ENCODE measurements around the gene POLR2J. TPM values are rescaled to one million over a fixed set of nuclear protein-coding genes. Genes with fewer than 3 reads are reported as not detected.
"Not testable (repeated sequence)": the region's sequence is repeated elsewhere in the genome, so short reads cannot be mapped to it uniquely, and the experiment has no call there.

POLR2J gene
- total RNA-seq, 1 donor from 2014 or later = 26.8 TPM

DNA sequence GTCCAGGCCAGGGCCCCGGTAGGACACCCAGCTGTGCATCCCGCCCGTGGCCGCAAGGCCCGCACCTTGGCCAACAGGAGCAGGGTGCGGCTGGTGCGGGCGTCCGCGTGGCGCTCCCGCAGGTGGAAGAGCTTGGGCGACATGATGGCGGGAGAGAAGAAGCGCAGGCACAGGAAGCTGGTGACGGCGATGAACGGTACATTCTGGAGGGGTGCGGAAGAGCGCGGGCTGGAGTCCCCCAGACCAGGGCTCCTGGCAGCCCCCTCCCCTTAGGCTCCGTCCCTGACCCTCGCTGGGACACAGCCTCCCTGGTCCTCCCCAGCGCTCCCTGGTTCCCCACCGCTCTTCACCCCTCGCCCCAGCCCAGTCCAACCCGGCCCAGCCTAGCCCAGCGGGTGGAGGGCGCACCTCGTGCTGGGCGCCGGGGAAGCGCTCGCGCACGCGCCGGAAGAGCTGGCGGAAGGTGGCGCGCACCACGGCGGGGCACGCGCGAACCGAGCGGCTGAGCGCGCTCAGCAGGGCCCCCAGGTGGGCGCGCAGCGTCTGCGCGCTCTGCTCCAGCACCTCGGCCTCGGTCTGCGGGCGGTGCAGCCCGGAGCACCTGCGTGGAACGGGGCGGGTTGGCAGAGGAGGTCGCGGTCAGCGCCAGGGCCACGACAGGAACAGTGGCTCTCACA, 15.9 kb upstream of the POLR2J start:
- not testable (repeated sequence) for DNase-seq (ENCODE audit: low read depth in 2 of 2)

DNA sequence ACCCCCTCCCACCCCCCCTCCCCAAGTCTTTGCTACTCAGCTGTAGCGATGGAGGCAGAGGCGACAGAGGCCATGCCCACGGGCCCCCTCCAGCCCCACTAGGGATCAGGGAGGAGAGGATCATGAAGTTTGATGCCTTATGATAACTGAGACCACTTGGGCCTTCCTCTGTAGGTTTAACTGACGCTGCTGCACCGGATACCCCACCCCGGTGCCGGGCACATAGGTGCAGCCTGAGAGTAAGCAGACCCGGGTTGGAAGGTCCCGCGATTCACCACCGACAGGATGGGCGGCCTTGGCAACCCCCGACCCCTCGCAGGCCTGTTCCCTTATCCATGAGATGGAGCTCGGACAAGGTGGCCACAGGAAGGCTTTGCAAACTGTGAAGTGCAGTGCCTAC, 15.3 kb upstream of the POLR2J start:
- DNase-seq (ENCODE audit: low read depth in 2 of 2) = not testable (repeated sequence)

DNA sequence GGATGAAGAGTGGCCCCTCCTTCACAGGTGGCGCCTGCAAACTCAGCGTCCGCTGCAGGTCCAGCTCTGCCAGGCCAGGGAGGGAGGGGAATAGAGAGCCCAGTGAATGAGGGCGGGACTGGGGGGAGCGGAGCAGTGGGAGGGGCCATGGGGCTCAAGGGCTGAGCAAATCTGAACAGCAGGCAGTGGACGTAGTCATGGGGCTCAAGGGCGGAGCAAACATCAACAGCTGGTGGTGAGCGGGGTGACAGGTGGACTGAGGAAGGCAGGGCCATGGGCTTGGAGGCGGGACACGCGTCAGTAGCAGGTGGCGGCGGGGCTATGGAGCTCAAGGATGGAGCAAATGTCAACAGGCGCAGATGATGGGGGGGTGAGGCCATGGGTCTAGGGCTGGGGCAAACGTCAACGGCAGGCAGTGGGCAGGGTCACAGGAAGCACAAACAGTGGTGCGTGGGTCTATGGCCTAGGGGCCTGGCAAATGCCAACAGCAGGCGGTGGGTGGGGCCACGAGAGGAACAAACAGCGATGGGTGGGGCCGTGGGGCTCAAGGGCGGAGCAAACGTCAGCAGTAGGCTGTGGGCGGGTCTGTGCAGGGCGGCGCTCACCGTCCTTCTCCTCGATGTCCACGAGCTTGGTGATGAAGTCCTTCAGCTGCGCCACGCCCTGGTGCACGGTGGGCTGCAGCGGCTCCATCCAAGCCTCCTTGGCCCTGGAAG, 14.7 kb upstream of the POLR2J start:
- not testable (repeated sequence) for DNase-seq (ENCODE audit: low read depth in 2 of 2)

DNA sequence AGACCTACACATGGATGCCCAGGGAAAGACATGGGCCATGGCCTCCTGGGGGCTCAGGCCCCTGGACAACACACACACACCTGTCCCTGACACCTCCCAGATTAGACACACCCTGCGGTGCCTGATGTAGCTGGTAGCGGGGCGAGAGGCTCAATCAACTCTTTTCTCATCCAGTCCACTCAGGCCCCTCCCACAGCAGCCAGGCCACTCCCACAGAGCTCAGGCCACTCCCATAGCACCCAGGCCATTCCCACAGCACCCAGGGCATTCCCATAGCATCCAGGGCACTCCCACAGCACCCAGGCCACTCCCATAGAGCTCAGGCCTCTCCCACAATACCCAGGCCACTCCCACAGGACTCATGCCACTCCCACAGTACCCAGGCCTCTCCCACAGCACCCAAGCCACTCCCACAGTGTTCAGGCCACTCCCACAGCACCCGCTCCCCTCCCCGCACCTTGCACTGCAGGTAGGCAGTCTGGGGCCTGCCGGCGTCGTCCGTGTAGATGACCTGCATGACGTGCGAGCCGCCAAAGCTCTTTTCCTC, 11.9 kb upstream of the POLR2J start:
- not testable (repeated sequence) for DNase-seq (ENCODE audit: low read depth in 2 of 2)

DNA sequence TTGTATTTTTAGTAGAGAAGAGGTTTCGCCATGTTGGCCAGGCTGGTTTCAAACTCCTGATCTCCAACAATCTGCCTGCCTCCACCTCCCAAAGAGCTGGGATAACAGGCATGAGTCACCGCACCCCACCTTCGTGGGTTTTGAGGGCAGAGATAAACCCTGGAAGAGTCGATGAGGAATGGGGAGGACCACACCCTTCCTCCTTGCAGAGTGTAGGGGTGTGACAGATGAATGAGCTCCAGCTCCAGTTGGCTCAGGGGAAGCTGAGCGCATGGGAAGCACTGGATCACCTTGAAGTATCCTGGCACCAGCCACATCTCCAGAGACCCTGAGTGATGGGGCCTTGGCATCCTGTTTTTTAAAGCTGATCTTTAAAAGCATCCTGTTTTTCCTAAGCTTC, 5.6 kb upstream of the POLR2J start:
- not testable (repeated sequence) for DNase-seq (ENCODE audit: low read depth in 2 of 2)

DNA sequence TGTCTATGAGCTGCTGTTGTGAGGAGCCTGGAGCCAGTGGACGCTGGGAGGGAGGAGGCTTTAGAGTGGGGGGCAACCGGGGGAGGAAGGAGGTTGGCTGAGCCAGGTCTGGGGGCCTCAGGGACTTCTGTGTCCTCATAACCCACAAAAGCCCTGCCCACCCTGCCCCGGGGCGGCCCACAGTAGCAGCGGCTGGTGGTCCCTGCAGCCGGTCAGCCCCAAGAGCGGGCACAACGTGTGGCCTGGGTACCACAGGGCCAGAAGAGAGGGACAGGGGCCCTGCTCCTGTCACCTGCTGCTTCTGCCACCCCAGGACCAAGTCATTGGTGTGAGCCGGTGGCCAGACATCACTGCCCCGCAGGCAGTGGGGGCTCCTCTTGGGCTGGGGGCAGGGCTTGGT, 3.2 kb upstream of the POLR2J start:
- not testable (repeated sequence) for DNase-seq (ENCODE audit: low read depth in 2 of 2)

DNA sequence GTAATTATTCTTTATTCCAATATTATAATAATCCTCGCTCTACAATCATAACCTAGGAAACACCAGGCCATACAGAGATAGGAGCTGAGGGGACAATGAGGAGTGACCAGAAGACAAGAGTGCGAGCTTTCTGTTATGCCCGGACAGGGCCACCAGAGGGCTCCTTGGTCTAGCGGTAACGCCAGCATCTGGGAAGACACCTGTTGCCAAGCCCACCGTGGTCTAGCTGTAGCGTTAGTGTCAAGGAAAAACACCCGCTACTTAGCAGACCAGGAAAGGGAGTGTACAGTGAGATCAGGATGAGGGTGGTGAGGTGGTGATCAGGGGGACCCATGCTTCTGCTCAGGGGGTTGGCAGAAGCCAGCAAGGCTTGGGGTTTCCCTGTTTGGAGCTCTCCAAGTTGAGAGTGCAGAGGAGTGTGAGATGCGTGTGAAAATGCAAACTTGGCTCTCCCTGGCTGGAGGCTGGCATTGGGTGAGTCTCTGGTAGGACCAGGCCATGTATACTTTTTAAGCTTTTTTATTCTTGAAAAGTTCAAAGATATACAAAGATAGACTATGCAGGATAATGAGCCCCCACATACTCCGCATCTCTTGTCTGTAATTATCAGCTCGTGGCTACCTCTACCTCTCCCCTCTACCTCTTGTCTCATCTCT, 1.4 kb upstream of the POLR2J start:
- not testable (repeated sequence) for DNase-seq (ENCODE audit: low read depth in 2 of 2)

DNA sequence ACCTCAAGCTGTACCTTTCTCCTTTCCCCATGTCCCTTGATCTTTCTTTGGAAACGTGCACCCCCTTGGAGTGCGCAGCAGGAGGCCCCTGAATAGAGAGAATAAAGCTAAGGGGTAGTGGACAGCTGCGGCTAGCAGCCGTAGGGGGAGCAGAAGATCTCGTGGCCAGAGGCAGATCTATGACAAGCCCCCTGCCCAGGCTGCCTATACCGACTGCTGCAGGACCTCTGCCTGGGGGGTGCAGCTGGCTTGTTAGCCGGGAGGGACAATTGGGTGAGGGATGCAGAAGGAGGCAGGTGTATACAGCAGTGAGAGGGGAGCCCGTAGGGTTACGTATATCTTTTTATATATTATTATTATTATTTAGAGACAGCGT, 475 bp upstream of the POLR2J start:
- not testable (repeated sequence) for DNase-seq (ENCODE audit: low read depth in 2 of 2)

DNA sequence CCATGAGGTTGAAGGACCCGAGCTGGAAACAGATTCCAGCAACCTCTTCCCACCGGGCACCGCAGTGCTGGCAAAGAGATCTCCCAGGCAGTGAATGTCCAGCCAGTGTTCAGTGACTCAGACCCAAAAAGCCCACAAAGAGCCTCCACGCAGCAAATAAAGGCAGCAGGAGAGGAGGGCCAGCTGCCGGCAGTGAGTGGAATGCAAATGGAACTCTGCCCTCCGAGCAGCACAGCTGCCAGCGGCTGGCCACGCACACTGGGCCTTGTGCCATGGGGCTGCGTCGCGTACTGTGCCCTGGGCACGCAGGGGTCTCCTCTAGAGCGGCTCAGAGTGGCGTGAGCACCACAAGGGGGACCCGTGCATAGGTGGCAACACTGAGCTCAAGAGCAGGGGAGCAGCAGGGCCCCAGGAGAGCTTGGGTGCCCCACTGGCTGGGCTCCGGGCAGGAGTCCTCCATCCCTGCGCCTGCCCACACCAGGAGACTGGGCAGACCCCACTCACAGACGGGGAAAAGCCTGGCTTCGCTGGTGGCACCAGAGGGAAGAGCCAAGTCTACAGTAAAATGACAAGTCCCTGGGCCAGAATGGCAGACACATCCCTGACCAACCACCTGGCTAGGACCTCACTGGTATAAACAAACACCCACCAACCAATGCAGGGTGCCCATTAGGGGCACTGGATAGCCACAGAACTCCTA, 3.8 kb downstream of the POLR2J start:
- not testable (repeated sequence) for DNase-seq (ENCODE audit: low read depth in 2 of 2)

DNA sequence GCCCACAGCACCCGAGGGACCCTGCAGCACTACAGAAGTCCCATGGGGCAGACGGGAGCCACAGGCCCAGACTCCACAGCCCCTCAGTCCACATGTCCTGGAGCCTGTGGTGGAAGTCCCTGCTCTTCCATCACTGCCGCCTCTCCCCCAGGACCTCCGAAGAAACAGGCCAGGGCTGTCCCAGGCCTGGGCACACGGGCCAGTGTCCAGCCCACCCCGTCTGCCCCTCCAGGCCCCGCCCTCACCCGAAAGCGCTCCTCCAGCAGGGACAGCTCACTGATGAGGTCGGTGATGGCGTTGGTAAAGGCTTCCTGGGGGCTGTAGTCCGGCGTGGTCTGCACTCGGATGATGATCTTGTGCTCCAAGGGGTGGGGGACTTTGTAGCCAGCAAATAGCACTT, 4.6 kb downstream of the POLR2J start:
- not testable (repeated sequence) for DNase-seq (ENCODE audit: low read depth in 2 of 2)

DNA sequence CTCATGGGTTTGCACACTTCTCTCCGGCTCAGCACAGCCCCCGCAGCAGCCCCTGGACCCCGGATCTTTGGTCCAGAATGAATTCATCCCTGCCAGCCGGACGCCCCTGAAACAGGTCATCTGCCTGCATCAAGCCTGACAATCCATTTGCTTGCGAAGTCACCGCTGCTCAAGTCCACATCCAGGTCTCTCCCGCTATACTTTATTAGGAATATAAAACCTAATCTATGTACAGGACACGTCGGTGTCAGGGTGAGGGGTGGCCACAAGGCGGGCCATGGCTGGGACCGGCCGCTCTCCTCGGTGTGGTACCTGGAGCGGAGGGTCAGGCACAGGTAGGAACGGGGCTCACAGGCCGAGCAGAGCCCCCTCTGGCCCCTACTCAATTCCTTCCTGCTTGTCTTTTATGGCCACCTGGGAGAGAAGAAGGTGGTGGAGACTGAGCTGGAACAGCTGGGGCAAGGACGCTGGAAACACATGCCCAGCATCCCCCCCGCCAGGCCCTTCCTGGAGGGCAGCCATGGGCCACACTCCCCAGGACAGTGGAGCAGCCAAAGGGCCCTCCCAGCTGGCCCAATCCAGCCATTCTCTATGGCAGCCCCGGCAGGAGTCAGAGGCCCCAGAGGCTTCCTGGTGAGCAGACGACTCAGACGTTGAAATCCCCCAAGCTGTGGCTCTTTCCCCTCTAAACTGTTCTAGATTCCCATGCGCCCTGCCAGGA, 5.3 kb downstream of the POLR2J start:
- no peak for DNase-seq (ENCODE audit: low read depth in 2 of 2)

DNA sequence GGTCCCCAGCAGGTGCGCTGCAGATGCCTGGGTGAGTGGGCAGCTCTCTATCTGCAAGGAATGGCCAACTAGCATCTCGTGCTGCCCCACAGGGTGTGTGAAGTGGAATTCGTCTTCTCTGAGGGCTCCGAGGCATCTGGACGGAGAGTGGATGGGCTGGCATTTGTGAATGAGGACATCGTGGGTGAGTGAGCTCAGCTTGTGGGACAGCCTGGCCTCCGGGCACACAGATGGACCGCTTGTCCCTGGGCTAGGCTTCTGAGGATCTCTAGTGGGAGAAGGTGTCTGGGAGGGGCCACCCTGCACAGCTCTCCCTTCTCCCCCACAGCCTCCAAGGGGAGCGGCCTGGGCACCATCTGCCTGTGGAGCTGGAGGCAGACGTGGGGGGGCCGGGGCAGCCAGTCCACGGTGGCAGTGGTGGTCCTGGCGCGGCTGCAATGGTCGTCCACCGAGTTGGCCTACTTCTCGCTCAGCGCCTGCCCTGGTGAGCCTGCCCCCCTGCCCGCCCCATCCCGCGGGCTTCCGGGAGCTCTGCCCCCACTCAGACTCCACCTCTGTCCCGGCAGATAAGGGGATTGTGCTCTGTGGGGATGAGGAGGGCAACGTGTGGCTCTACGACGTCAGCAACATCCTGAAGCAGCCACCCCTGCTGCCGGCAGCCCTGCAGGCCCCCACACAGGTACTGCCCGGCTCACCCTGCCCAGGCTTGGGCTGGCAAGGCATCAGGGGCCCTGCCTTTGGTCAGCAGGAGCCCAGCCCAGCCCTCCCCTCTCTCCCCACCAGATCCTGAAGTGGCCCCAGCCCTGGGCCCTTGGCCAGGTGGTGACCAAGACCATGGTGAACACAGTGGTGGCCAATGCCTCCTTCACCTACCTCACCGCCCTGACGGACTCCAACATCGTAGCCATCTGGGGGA, 6.3 kb downstream of the POLR2J start:
- DNase-seq (ENCODE audit: low read depth in 2 of 2) = no peak

DNA sequence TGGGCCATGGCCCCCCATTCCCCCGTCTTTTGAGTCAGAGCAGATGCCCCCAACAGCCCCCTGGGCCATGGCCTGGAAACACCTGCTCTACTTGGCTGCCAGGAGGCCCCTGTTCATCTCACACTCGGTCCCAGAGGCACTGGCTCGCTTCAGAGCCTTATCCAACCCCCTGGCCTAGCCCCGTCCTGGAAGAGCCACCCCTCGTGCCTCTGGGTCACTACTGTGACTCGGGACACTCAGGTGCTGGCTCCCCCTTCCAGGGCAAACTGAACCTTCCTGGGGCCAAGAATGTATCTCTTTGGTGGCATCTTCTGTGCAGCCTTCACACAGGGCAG, 7.0 kb downstream of the POLR2J start:
- DNase-seq (ENCODE audit: low read depth in 2 of 2) = no peak

DNA sequence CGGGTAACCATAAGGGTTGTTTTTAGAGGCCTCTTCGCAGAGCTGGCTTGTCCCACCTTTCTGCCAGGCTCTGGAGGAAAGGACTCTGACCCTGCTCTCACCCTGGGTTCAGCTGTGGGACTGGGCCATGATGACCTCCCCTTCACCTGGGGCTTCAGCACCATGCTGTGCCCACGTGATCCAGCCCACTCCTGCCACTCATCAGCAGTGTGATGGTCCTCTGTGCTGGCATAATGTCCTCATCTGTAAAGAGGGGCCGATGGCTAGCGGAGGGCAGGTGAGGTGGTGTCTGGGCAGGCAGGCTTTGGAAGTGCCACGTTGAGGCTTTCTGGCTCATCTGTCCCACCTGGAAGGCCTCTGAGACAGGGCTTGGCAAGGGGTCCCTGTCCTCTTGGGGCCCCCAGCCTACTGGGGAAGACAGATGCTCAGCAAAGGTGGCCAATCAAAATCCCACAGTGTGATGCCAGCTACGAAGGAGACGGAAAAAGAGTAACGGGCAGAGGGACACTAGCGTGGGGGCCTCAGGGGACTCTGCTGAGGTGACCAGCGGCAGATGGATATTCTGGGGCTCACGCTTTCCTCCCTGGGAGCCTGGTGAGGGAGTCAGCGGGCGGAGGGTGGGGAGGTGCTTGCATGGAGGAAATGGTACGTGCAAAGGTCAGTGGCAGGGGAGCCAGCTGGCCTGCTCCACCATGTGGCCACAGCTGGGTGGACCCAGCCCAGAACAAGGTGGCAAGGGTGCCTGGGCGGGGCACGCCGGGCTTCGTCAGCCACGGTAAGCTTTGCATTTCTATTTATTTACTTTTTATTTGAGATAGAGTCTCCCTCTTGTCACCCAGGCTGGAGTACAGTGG, 8.5 kb downstream of the POLR2J start:
- no peak for DNase-seq (ENCODE audit: low read depth in 2 of 2)

DNA sequence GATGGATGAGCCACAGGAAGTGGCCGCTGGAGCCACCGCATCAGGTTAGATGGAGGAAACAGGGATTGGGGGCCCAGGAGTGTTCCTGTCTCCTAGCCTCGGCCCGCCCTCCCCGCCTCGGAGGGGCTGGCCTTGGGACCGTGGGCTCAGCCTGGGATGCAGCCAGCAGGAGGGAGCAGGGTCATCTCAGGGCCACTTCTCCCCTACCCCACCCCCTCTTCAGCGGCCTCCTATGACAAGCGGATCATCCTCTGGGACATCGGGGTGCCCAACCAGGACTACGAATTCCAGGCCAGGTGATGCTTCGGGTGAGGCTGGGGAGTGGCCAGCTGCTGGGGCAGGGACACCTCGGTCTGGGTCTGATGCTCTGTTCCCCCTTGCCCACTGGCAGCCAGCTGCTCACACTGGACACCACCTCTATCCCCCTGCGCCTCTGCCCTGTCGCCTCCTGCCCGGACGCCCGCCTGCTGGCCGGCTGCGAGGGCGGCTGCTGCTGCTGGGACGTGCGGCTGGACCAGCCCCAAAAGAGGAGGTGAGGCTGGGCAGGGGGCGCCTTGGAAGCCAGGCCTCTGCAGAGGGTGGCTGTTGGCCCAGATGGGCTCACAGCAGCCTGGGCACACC, 9.3 kb downstream of the POLR2J start:
- DNase-seq (ENCODE audit: low read depth in 2 of 2) = no peak

DNA sequence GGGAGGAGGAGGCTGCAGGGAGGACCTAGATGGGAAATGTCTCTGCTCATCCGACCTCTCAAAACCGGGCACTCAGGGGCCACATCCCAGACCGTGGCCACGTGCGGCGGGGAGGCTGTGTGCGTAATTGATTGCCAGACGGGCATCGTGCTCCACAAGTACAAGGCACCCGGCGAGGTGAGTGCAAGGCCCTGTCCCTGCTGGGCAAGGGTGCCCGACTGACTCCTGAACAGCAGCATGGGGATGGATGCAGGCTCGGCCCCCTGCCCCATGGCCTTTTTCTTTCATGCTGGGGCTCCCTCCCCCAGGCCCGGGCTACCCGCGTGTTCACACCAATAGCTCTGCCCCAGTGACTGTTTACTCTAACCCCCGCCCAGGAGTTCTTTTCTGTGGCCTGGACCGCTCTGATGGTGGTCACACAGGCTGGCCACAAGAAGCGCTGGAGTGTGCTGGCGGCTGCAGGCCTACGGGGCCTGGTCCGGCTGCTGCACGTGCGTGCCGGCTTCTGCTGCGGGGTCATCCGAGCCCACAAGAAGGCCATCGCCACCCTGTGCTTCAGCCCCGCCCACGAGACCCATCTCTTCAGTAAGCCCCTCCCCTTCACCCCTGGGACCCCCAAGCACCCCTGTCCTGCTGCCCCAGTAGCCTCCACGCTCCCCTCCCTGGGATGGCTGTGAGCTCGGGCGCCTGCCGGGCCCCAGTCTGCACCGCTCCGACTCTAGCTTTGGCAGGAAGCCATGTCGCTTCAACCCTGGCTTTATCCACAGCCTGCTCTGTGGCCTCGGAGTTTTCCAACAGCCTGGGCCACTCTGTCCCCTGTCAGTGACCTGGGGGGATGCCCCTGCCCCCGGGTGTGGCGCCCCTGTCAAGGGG, 10.0 kb downstream of the POLR2J start:
- no peak for DNase-seq (ENCODE audit: low read depth in 2 of 2)

DNA sequence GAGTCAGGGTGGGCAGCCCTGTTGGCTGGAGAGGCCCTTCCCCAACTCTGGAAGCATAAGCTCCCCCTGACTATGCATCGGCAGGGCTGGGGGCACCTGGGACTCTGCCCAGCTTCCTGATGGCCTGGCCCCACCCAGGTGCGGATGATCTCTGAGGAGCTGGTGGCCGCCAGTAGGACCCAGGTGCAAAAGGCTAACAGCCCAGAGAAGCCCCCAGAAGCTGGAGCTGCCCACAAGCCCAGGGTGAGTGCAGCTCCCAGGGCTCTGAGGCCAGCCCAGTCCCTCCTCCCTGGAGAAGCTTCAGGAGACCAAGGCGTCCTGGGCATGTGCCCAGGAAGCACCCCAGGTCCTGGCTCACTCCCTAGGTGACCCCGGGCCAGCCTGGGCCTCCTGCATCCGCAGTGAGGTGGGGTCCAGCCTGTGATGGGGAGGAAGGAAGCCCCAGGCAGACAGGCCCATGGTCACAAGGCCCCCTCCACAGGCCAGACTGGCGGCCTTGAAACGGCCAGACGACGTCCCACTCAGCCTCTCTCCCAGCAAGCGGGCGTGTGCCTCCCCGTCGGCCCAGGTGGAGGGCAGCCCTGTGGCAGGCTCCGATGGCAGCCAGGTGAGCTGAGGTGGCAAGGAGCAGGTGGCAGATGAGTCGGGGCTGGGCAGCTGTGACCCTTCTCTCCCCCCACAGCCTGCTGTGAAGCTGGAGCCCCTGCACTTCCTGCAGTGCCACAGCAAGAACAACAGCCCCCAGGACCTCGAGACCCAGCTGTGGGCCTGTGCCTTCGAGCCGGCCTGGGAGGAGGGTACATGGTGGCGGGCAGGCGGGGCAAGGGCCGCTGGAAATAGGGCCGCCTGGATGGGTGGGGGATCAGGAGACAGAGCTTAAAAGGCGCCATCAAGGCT, 10.9 kb downstream of the POLR2J start:
- no peak for DNase-seq (ENCODE audit: low read depth in 2 of 2)

All from lung microvascular endothelial cell (primary cell).